Small intestine (tissue), 16 donors: Measurements from ENCODE around the gene SOX21. TPM values are rescaled to one million over a fixed set of nuclear protein-coding genes. Genes with fewer than 3 reads are reported as not detected.

ENCODE experiments used
- DNase-seq, 2 donors: peaks; one replicate each; pipeline versions ENCODE4 v3.0.0 to v3.0.0-alpha.2; 2013
- FAIRE-seq: peaks from 2 replicates; lab custom pipeline; 2012; peaks lifted over from hg19 to GRCh38; lab: Jason Lieb, UNC
- H3K27ac ChIP-seq, 3 donors: one replicate each; pipeline ENCODE4 v1.5.1; 2013; ENCODE audit warnings: low read length in 2 of 3, mild to moderate bottlenecking in 2 of 3, control low read depth in 1 of 3, inconsistent platforms in 1 of 3, low read depth in 1 of 3, moderate library complexity in 1 of 3
- H3K27me3 ChIP-seq, 3 donors: one replicate each; pipeline ENCODE4 v1.6.1; 2013; ENCODE audit warnings: low read length in 3 of 3, inconsistent platforms in 1 of 3; ENCODE audit not compliant: control insufficient read depth in 3 of 3, insufficient read depth in 3 of 3
- H3K36me3 ChIP-seq, 3 donors: one replicate each; pipeline ENCODE4 v1.6.1; 2013; ENCODE audit warnings: low read length in 3 of 3, inconsistent platforms in 1 of 3, low read depth in 1 of 3, mild to moderate bottlenecking in 1 of 3, moderate library complexity in 1 of 3; ENCODE audit not compliant: control insufficient read depth in 3 of 3, insufficient read depth in 2 of 3
- H3K4me1 ChIP-seq, 3 donors: one replicate each; pipeline ENCODE4 v1.6.1; 2013; ENCODE audit warnings: low read length in 2 of 3, inconsistent platforms in 1 of 3, low read depth in 1 of 3, mild to moderate bottlenecking in 1 of 3, moderate library complexity in 1 of 3; ENCODE audit not compliant: control insufficient read depth in 3 of 3, insufficient read depth in 2 of 3
- H3K4me3 ChIP-seq, 3 donors: one replicate each; pipeline ENCODE4 v1.5.1; 2013; ENCODE audit warnings: low read length in 3 of 3, control low read depth in 1 of 3, inconsistent platforms in 1 of 3, low read depth in 1 of 3, mild to moderate bottlenecking in 1 of 3, moderate library complexity in 1 of 3
- H3K9me3 ChIP-seq, 2 donors: one replicate each; pipeline ENCODE4 v1.6.1; 2013; ENCODE audit warnings: low read depth in 1 of 2, low read length in 1 of 2; ENCODE audit not compliant: control insufficient read depth in 2 of 2, insufficient read depth in 1 of 2
- WGBS, 3 donors: extraction: QIAGEN DNeasy Blood & Tissue Kit; methylation state at CpG; one replicate each; pipeline ENCODE4 v1.1.7; 2013; 5-methylcytosine and 5-hydroxymethylcytosine counted together
- long read RNA-seq, 10 donors: transcript quantifications; one replicate each; lab custom pipeline, GENCODE V29; 2026
- polyA plus RNA-seq, 4 donors: library from polyadenylated mRNA; stranded (reverse) in 3 of 4; unstranded in 1 of 4; fragments of 200-250 nt in 3 of 4; fragments of 120-200 nt in 1 of 4; gene quantifications; one replicate each; pipeline versions ENCODE4 v1.2.1 to v1.2.3, GENCODE V29; 2013
- donor health status: healthy with polysubstance abuse.
- donor health status: control.
- donor health status: control.
- donor health status: Bipolar disorder and iron deficiency.
- donor health status: healthy.

The SOX21 gene
- not detected for polyA plus RNA-seq
- long read RNA-seq, donor 1 = 0 reads
- long read RNA-seq, donor 2 = 0 reads
- long read RNA-seq, donor 3 = 0 reads
- long read RNA-seq, donor 4 = 0 reads
- long read RNA-seq, donor 5 = 0 reads
- long read RNA-seq, donor 6 = 0 reads
- long read RNA-seq, donor 7 = 0 reads
- long read RNA-seq, donor 8, partial matches to known transcripts = 0 of 1 reads
- long read RNA-seq, donor 8, other reads (novel, unspliced or antisense) = 0 of 1 reads
- long read RNA-seq, donor 9 = 0 reads
- long read RNA-seq, donor 10 = 0 reads

DNA sequence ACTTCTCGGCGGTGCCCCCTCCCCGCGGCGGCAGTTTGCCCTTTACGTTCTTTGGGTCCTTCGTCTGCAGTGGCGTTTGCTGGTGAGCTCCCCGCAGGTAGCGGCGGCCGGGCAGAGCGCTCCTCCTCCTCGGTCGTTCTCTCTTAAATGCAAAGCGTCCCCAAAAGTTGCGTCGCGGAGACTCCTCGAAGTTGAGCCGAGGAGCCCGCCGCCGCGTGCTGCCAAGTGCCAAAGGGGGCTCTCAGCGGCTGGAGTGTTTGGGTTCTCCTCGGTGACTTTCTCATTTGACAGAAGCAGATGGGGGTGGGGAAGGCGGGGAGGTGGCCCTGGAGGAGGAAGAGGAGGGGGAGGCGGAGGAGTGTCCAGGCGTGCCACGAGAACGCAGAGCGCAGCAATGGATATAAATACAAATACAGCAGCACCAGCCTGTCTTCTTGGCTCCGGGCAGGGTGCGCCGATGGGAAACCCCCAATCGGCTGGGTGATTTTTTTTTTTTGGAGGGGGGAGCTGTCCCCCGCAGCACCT is at the start of gene SOX21:
SOX21 (minus strand) TSS at position 259 of the 525 bp plus-strand sequence. CDS start 496 bp downstream, outside the sequence.
- peaks cover 1 to 2% of the 10 kb centered on the region in 2 donors for H3K9me3 ChIP-seq
- peak in 1 of 2 donors; percentile 28 for DNase-seq
- no peaks in the 10 kb centered on the region for H3K36me3 ChIP-seq
- H3K4me1 ChIP-seq = peaks cover 2 to 8% (median 6%) of the 10 kb centered on the region in 3 donors
- H3K27me3 ChIP-seq = peaks cover 30 to 77% (median 36%) of the 10 kb centered on the region in 3 donors
- H3K27ac ChIP-seq = no peak within 1 kb of the TSS
- WGBS, 3 donors = 1 to 3% (median 2%) methylated on average over 38 of the region's 38 CpGs
- peak within 1 kb of the TSS in 1 of 3 donors; percentile 43 for H3K4me3 ChIP-seq
- FAIRE-seq = no peak

DNA sequence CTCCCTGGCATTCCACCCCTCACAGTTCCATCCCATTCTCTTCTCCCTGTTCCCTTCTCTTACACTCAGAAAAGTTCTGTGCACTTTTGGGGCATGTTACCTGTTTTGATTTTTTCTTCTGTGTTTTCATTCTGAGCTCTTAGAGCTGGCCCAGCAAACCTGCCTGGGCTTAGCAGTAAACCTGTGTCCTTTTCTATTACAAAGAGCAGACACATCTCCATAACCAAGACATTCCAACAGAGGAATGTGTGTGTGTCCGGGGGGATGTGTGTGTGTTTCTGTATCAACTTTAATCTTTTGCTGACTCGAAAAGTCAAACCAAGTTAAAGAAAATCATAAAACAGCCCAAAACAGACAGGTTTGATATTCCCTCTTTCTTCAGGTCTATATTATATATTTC is 49.1 kb upstream of the SOX21 start:
- 27 to 34% (median 32%) methylated on average over 2 of the region's 2 CpGs for WGBS, 3 donors
- H3K36me3 ChIP-seq = no peaks in the 10 kb centered on the region
- FAIRE-seq (no peak), DNase-seq (no peak)
- H3K9me3 ChIP-seq = no peaks in the 10 kb centered on the region
- H3K27me3 ChIP-seq = peaks cover 0 to 6% (median 2%) of the 10 kb centered on the region in 3 donors
- H3K4me1 ChIP-seq = no peaks in the 10 kb centered on the region
- no peak overlapping the region for H3K4me3 ChIP-seq
- no peak overlapping the region for H3K27ac ChIP-seq

DNA sequence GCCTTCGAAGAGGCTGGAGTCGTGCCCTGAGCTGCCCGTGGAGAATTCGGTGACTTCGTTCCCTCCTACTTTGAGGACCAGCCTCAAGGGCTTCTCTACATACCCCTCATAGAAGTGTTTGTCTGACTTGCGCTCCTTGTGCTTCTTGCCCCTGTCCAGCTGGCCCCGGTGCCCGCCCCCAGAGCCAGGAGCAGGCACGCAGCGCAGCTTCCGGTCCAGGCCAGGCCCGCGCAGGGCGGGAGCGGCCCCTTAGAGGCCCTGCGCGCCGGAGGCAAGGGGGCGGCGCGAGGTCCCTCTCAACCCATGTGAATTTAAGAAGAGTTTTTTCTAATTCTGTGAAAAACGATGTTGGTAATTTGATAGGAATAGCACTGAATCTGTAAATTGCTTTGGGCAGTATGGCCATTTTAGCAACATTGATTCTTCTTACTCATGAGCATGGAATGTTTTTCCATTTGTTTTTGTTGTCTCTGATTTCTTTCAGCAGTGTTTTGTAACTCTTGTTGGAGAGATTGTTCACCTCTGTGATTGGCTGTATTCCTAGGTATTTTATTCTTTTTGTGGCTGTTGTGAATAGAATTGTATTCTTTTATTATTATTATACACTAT is 46.9 kb upstream of the SOX21 start:
- 94 to 97% (median 96%) methylated on average over 22 of the region's 22 CpGs for WGBS, 3 donors
- DNase-seq (no peak), FAIRE-seq (no peak)
- Histone ChIP-seq H3K36me3 (no peaks in the 10 kb centered on the region), H3K4me1 (no peaks in the 10 kb centered on the region), H3K9me3 (no peaks in the 10 kb centered on the region), H3K27me3 (peaks cover 0 to 6% (median 2%) of the 10 kb centered on the region in 3 donors), H3K4me3 (no peak overlapping the region), H3K27ac (no peak overlapping the region)

DNA sequence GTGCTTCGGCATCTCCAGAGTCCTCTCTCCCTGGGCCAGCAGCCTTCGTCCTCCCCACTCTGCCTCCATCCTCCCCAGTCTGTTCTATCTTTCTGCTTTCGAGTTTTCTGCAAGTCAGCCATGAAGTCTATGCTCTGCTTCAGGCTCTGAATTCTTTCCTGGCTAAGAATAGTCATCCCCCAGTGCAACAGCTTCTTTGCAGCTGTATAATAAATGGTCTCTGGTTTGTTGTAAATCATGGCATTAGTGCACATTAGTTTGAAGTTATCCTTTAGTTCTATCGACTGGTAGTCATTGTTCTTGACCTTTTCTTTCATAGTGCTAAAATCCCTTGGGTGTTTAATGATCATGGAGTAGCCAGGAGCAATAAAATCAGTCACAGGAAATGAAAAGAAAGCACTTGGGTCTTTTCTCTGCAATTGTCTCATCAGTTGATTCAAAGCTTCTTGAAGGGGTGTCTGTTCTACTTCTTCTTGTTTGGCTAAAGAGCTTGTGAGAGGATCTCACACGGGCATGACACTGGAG is 46.2 kb upstream of the SOX21 start:
- FAIRE-seq = no peak
- no peak for DNase-seq
- Histone ChIP-seq H3K4me3 (no peak overlapping the region), H3K27me3 (peaks cover 0 to 6% (median 2%) of the 10 kb centered on the region in 3 donors), H3K4me1 (no peaks in the 10 kb centered on the region), H3K36me3 (no peaks in the 10 kb centered on the region), H3K9me3 (no peaks in the 10 kb centered on the region), H3K27ac (no peak overlapping the region)
- WGBS, 3 donors = 43 to 68% (median 58%) methylated on average over 5 of the region's 5 CpGs

DNA sequence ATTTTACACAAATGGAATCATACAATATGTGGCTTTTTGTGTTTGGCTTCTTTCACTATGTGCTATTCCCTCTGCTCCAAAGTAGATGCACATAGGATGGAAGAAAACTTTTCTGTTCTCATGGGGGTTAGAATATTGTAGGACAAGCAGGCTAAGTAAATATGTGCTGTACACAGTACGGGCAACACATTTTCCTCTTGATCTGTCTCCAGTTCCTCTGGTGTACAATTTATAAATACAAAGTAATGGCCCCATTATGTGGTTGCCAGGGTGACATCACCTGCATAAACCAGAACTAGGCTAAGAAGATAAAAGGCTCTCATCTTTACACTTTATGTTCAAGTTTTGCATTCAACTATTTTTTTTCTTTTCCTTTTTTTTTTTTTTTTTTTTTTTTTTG is 41.0 kb upstream of the SOX21 start:
- no peaks in the 10 kb centered on the region for H3K27me3 ChIP-seq
- DNase-seq (no peak), FAIRE-seq (no peak)
- H3K4me1 ChIP-seq = no peaks in the 10 kb centered on the region
- H3K9me3 ChIP-seq = no peaks in the 10 kb centered on the region
- H3K36me3 ChIP-seq = no peaks in the 10 kb centered on the region
- no peak overlapping the region for H3K4me3 ChIP-seq
- WGBS, 3 donors = 50 to 67% (median 62%) methylated on average over 1 of the region's 1 CpG
- H3K27ac ChIP-seq = no peak overlapping the region

DNA sequence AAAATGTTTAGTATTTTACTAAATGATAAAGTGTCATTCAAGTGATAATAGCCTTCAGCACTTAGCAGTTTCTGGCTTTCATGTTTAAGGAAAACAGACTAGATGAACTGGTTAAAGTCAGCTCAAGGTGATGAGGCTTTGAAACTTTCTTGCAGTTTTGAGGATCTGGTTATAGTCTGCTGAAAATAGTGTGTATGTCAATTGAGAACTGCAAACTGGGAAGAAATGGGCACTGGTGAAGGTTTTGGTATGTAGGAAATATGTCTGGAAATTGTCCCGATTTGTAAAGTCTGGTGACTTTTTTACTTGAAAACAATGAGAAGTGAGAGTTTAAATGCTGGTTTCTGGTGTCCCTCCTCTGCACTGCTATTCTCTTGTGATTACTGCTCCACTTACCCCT is 36.8 kb upstream of the SOX21 start:
- FAIRE-seq (no peak), DNase-seq (no peak)
- 75 to 81% (median 80%) methylated on average over 1 of the region's 1 CpG for whole genome bisulfite sequencing, 3 donors

DNA sequence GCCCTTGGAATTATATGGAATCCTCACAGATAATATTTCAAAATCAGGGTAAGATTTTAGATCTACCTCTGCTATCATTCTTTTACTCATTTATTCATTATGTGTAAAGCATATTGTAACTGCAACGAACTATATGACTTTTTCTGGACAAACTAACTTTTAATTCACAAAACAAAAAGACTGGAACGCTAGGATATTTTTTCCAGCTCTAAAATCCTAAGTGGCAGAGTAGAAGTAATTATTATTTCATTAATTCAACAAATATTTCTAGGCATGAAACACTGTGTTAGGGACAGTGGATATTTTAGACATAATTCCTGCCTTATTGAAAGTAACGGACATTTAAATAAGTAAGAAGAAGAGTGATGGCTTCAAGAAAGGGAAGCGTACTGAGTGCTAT is 26.9 kb upstream of the SOX21 start:
- no peaks in the 10 kb centered on the region for H3K4me1 ChIP-seq
- H3K27ac ChIP-seq = no peak overlapping the region
- no peak for FAIRE-seq

More for the DNA sequence above, 36.8 kb upstream of the SOX21 start:
- no peaks in the 10 kb centered on the region for H3K36me3 ChIP-seq
- no peaks in the 10 kb centered on the region for H3K9me3 ChIP-seq
- no peaks in the 10 kb centered on the region for H3K4me1 ChIP-seq
- H3K27ac ChIP-seq = no peak overlapping the region
- H3K4me3 ChIP-seq = no peak overlapping the region
- no peaks in the 10 kb centered on the region for H3K27me3 ChIP-seq

DNA sequence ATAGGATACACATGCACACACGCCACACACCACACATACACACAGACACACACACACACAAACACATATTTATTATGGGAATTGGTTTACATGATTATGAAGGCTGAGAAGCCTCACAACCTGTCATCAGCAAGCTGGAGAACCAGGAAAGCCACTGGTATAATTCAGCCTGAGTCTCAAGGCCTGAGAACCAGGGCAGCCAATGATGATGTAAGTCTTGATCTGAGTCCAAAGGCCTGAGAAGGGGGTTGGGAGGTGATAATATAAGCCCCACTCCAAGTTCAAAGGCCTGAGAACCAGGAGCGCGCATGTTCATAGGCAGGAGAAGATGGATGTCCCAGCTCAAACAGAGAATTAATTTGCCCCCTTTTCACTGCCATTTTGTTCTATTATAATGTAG is 18.7 kb upstream of the SOX21 start:
- FAIRE-seq = no peak
- no peaks in the 10 kb centered on the region for H3K4me1 ChIP-seq
- no peak overlapping the region for H3K27ac ChIP-seq
- H3K36me3 ChIP-seq = no peaks in the 10 kb centered on the region
- DNase-seq = peak in 1 of 2 donors; percentile 32
- H3K9me3 ChIP-seq = no peaks in the 10 kb centered on the region
- H3K4me3 ChIP-seq = no peak overlapping the region
- no peaks in the 10 kb centered on the region for H3K27me3 ChIP-seq
- 85 to 93% (median 92%) methylated on average over 3 of the region's 3 CpGs for WGBS, 3 donors

More for the DNA sequence above, 26.9 kb upstream of the SOX21 start:
- Histone ChIP-seq H3K4me3 (no peak overlapping the region), H3K36me3 (no peaks in the 10 kb centered on the region), H3K9me3 (peaks cover 0 to 4% of the 10 kb centered on the region in 2 donors), H3K27me3 (peaks cover 0 to 3% (median 0%) of the 10 kb centered on the region in 3 donors)
- DNase-seq = no peak
- WGBS, 3 donors = 82 to 88% (median 84%) methylated on average over 4 of the region's 4 CpGs
